OCI-LY3 (cell line): Measurements from ENCODE around the gene XPNPEP2.

ENCODE experiments used
- EZH2phosphoT487 ChIP-seq: fragments of 200-600 bp; shearing (Covaris generic); IDR thresholded peaks from 2 replicates; pipeline ENCODE4 v1.6.1; 2018; ENCODE audit warnings: antibody characterized with exemption, mixed run types, low read depth
- TF ChIP-seq, protein P1 (sequence below): fragments of 200-600, 300-600 bp; sonication (generic); IDR thresholded peaks from 2 replicates; pipeline ENCODE4 v1.5.1; 2014; ENCODE audit warnings: antibody characterized with exemption, low read length, low read depth

- TF ChIP-seq, protein P1, sequence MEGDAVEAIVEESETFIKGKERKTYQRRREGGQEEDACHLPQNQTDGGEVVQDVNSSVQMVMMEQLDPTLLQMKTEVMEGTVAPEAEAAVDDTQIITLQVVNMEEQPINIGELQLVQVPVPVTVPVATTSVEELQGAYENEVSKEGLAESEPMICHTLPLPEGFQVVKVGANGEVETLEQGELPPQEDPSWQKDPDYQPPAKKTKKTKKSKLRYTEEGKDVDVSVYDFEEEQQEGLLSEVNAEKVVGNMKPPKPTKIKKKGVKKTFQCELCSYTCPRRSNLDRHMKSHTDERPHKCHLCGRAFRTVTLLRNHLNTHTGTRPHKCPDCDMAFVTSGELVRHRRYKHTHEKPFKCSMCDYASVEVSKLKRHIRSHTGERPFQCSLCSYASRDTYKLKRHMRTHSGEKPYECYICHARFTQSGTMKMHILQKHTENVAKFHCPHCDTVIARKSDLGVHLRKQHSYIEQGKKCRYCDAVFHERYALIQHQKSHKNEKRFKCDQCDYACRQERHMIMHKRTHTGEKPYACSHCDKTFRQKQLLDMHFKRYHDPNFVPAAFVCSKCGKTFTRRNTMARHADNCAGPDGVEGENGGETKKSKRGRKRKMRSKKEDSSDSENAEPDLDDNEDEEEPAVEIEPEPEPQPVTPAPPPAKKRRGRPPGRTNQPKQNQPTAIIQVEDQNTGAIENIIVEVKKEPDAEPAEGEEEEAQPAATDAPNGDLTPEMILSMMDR = no peak
- TF ChIP-seq EZH2phosphoT487 = no peak
These were observed 16.9 kb upstream of the XPNPEP2 start for GRCh38 chrX:129721870-129722269.
